Activated T-cell treated with anti-CD3 and anti-CD28 coated beads, Interleukin-2, amount 50 U/mL, for 1 hour (primary cell): ENCODE results near the gene ACSL5.
A peak's percentile ranks its signal among the peaks of the same experiment; 100 is the strongest.
"Not testable (repeated sequence)": the region's sequence is repeated elsewhere in the genome, so short reads cannot be mapped to it uniquely, and the experiment has no call there.

Experiments
- DNase-seq: peaks from one replicate; pipeline ENCODE4 v3.0.0-alpha.2; 2020

The ACSL5 gene

DNA sequence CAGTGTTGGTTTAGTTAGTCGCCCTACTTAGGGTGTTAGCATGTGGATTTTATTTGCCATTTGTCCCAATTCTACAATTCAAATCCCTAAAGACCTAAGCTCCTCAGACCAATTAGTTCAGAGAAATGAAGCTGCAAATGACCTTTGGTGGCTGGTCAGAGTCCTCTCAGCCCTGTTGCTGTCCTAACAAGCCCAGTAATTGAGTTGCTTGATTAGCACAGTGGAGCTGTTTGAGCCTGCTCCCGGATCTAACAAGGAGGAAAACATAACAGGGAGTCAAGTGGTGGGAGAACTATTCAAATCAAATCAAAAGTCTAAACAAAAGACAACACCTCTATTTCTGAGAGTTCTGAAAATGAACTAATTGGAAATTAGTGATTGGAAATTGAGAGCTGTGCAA lies 50.7 kb downstream of the ACSL5 start:
- no peak for DNase-seq

DNA sequence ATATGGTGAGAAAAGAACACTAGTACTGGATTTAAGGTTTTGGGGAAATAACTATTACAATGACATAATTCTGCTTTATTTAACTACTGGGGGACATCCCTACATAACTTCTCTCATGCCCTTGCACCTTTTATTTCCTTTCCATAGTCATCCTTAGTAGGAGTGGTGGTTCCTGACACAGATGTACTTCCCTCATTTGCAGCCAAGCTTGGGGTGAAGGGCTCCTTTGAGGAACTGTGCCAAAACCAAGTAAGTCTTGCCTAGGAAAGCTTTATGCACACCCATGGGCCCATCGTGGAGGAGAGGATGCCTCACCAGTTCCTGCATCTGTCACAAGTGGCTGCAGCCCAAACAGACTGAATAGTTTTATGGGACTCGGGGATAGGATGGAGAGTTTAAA lies 52.2 kb downstream of the ACSL5 start:
- no peak for DNase-seq

DNA sequence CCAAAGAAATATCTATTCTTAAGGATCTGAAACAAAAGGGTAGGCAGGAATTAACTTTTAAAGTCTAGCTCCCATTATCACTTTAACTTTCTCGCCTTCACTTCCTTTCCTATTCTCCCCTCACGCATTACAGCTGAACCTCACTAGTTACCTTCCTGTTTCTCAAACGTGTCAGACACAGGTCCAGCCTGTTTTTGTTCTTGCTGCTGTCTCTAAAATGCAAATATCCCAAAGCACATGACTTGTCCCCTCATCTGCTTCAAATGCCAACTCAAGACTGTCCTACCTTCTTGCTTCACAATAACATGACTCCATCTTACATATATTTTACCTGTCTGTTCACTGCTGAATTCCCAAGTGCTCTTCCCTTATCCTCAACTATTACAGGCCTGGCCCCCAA lies 55.2 kb downstream of the ACSL5 start:
- no peak for DNase-seq

DNA sequence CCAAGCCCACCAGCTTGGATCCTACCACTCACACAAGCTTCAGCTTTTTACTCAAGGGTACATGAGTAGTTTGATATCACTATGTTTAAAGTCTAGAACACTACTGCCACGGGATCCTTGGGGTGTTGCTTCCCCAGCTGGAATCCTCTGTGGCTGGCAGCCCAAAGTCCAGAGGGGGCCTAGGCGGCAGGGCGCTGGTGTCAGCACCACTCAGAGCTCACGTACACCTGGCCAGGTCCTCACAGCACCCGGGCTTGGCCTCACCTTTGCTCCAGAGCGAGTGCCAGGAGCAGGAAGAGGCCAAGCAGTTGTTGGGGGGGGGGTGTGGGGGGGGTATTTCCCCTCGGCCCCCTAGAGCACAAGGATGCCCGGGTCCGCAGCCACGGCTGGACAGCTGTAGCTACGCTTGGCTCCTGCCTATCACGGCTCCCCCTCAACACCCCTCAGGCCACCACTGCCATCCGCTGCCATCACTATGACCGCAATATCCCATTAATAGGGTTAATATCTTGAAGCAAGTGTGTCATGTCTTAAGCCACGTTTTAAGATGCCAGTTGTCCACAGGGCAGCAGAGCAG lies 55.8 kb downstream of the ACSL5 start:
- DNase-seq: no peak

DNA sequence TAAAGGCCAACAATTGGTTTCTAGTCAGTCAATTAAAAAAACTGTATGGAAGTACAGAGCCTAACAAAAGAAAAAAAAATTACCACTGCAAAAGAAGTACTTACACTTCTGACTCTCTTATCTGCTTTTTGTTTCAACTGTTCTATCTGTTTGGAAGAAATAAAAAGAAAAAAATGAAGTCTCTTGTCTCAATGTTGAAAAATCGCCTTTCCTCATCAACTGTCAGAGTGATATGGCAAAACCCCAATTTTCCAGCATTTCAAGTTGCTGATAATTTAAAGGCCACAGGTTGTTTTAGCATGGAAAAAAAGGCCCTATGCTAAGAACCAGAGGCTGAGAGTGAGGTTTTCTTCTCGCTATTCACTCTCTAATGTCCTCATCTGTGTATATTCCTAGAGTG lies 59.2 kb downstream of the ACSL5 start:
- no peak for DNase-seq

DNA sequence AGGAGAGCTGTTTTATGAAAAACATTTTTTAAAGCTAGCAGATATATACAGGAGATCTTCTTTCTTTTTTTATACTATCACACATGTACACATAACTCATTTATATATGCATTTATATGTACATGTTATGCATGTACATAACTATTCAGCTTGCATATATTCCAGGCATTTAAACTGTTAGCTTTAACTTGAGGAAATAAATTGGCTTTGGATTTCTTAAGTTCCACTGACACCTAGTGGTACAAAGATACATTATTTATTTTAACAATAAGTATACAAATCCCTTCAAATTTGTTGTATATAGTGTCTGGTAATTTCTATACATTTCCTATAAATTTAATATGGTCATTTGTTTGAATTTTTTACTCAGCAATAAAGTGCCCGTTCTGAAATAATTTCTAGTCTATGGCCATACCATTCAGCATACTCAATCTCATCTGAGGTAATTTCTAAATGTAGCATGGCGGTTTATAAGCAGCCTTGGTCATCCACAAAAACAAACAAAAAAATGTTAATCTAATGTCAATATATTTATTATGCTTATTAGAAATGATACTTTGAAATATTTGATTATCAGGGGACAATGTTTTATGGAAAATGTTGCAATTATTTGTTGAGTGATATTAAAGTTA lies 61.2 kb downstream of the ACSL5 start:
- DNase-seq: no peak

DNA sequence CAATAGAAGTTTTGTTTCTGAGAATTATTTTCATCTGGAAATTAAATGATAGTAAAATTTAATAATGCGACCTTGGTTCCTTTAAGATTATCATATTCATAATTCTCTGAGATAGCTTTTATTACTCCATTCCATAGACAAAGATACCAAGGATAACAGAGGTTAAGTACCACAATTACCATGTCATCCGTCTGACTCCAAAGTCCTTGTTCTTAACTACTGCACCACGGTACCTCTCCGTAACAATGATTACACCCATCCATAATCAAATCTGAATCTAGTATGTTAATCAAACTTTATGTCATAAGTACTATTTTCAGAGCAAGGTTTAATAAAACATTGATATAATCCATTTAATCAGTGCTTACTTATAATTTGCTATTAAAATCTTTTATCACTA lies 64.4 kb downstream of the ACSL5 start:
- DNase-seq: no peak

DNA sequence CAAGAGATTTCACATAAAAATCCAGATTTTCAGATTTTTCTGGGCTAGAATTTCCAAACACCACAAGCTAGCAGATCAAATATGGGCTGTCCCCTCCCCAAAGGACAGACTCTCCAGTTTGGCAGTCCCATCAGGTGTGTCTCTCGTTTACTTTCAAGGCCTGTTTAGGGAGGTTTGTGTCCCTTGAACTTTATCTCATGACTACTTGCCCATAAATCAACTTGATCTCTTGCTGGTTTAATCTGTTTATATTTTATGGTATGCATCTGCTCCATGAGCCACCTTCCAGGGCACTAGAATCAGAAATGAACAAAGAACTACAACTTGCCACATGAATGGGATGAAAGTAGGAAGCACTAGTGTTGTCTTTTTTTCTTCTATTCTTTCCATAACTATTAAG lies 67.6 kb downstream of the ACSL5 start:
- no peak for DNase-seq

DNA sequence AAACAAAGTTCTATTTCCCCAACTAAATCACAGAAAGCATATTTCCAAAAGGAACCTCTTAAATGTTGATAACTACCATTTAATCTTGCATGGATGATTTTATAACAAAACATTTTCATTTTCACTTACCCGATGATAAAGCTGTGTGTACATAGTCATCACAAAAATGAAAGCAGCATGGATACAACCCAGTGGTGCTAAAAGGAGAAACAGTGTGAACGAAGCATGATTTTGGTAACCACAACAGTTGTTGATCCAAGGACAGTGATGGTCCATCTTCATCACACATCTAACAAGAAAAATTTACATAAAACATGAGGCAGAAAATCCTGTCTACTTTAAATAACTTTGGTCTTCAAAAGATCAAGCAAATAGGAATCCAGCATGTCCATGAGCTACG lies 68.1 kb downstream of the ACSL5 start:
- DNase-seq: no peak

DNA sequence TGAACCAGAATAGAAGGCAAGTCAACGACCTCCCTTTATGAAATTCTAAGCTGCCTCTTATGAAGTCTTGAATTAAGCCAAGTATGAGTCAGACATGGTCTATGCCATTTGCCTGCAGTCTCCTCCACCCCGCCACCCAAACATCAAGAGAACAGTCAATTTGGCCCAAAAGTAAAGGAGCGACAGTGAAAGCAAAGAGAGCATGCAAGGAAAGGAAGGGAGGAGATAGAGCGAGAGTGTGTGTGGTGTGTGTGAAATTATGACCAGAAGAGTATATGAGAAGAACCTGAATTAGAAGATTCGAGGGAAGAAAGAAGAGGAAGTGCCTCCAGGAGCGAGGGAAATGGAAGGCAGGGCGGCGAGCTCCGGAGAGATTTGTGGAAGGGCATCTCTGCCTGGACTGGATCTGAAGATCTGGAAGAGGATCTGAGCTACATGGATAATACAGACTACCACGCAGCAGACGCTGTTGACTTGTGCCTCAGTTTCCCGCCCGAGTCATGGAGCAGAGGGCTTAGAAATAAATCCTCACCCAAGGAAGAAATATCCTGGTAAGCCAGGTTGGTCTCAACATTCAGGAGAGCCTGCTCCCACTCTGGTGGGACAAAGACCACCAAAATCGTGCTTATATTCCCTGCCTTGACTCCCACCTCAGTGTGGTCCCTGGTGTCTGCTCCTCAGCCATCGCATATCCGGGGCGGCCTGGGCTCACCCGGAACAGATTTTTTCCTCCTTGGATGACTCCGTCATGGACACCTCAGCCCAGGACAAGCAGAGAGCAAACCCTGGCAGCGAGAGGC lies 72.3 kb downstream of the ACSL5 start:
- DNase-seq: no peak

DNA sequence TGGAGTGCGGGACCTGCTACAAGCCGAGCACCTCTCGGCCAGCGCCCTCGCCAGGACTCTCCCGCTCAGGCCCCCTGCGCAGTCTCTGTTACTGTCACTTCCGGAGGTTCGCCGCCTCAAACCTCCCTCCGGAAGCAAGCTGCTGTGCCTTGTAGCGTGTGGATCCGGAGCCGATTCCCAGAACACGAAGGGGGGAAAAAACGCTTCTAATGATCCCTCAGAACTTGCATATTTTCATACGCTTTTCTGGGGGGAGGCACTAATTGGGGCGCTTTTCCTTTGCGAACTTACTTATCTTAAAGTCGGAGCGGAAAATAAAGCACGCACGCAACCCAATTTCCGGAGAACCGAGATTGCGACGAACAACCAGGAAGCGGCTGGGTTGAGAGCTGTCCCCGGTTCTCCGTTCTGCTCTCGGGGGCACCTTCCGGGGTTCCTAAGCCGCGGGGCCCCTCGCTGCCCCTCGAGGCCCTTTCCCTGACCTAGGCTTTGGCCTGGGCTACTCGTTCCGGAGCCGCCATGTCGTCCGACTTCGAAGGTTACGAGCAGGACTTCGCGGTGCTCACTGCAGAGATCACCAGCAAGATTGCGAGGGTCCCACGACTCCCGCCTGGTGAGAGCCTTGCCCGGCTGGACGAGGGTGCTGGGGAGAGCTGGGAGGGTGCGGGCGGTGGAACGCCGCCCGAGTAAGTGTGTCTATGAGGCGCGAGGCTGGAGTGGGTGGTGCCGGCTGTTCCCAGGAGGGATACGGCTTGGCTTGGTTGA lies 73.1 kb downstream of the ACSL5 start, which contains the start of the genes VTI1A and ZDHHC6:
Gene VTI1A (plus strand): TSS at position 361 of the 765 bp plus-strand sequence. CDS start 159 bp downstream, at position 520.
Gene ZDHHC6 (minus strand): TSS at position 60 of the 765 bp plus-strand sequence. CDS start 1,478 bp downstream, outside the sequence.
- DNase-seq: peak; percentile 86

DNA sequence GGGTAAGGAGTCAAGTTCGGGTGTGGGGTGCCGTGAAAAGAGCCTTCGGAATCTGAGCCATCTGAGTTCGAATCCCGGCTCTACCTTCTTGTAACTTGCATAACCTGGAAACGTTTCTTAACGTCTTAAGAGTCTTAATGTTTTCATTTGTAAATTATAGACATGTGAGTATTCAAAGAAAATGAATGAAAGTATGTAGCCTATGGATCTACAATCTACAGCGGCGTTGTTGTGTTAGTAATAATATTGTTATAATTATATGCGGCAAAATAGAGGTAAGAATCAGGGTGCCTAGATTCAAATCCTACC lies 73.7 kb downstream of the ACSL5 start:
- no peak for DNase-seq

DNA sequence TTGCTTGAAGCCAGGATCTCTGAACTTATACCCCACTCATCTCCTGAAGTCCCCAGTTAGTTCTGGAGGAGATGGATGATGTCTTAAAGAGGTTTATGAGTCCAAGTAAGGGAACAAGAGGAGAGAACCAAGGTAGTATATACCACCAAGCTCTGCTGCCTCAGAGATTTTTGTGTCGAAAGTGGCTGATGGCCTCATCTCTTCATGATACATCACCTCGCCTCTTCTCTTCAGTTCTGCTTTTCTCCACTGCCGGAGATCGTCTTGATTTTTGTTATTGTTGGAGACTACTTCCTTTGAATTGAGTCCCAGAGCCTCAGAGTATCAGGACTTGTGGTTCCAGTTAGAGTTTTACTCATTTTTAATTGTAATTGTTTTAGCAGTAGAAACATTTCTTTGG lies 75.0 kb downstream of the ACSL5 start:
- DNase-seq: no peak

DNA sequence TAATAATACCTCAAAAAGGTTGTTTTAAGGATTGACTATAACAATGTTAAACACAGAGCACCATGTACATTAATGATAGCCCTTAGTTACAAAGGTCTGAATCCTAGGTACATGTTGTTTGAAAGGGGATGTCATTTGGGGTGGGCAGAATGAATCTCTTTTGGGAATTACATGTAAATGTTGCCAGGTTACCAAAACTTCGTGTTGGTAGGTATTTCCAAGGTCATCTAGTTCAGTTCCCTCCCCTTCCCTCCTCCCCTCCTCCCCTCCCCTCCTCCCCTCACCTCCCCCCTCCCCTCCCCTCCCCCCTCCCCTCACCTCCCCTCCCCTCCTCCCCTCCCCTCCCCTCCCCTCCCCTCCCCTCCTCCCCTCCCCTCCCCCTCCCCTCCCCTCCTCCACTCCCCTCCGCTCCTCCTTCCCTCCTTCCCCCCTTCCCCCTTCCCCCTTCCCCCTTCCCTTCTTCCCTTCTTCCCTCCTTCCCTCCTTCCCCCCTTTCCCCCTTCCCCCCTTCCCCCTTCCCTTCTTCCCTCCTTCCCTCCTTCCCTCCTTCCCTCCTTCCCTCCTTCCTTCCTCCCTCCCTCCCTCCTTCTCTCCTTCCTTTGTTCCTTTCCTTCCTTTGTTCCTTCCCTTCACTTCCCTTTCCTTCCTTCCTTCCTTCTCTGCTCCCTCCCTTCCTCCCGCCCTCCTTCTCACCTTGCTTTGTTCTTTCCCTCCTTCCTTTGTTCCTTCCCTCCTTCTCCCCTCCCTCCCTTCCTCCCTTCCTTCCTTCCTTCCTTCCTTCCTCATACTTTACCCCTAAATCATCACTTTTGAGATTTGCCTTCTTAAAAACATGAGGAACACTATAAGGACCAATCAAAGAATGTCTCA lies 81.2 kb downstream of the ACSL5 start:
- DNase-seq: no peak

DNA sequence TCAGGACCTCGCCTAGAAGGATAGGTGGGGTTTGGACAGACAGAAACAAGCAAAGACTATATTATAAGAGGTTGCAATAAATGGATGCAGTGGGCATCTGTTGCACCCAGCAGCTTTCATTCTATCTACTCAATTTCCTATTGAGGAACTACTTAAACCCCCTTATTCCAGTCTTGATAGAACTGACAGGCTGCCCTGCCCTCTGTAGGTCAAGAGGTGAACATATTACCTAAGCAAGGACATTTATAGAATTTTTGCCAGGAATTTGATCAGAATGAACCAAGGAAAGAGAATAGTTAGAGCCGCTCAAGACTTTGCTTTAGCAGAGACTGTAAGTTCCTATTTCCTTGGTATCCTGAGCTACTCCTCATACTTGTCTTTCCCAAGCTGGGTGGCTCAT lies 82.6 kb downstream of the ACSL5 start:
- no peak for DNase-seq

DNA sequence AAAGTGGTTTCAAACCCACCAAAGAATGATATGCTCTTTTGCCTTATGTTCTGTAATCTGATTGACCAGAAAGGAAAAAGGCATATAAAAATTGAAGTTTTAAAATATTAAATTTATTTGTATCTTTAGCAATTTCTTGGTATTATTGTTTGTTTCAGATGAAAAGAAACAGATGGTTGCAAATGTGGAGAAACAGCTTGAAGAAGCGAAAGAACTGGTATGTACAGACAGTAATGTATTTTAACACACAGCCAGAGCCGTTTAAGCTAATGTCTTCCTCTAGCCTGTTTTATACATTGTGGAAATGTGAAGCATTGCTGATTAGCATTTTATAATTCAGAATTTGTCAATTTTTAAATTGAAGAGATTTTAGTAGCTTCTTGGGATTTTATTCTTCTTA lies 86.5 kb downstream of the ACSL5 start:
- no peak for DNase-seq

DNA sequence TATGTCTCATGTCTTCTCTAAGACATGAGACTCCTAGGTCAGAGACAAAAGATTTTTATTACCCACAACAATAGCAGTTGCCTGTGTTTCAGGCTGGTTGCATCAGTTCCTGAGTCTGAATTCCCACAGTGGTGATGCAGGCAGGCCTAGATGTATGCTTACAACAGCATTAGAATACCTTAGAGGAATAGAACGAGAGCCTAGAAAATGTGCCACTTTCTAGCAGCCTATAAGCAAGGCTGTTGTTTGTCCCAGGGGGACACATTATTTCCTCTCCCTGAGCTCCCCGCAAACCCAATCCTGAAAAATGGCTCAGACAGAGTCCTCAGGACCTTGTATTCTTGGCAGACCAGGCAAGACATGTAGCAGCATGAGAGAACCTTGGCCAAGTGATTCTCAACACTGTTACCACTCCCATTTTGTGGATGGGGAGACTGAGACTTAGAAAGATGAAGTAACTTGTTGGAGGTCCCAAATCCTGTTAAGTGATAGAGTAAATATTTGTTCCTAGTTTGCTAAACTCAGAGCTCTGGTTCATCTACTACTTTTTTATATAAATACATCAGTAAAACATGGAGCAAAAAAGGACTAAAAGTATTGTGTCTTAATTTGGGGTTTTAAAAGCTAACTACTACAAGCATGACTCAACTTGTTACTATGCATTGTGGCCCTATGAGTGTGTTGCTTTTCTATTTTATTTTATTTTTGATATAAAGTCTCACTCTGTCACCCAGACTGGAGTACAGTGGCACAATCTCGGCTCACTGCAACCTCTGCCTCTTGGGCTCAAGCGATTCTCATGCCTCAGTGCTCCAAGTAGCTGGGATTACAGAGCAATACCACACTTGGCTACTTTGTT lies 87.3 kb downstream of the ACSL5 start:
- no peak for DNase-seq

DNA sequence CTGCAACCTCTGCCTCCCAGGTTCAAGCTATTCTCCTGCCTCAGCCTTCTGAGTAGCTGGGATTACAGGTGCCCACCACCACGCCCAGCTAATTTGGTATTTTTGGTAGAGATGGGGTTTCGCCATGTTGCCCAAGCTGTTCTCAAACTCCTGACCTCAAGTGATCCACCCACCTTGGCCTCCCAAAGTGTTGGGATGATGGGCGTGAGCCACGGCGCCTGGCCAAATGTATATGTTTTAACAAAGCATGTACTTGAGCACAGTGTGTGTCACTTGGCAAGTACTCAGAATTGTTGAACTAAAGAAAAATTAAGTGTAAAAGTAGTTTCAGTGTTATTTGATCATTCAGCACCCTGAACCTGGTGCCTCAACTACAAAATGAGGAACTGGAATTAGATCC lies 90.2 kb downstream of the ACSL5 start:
- not testable (repeated sequence) for DNase-seq

DNA sequence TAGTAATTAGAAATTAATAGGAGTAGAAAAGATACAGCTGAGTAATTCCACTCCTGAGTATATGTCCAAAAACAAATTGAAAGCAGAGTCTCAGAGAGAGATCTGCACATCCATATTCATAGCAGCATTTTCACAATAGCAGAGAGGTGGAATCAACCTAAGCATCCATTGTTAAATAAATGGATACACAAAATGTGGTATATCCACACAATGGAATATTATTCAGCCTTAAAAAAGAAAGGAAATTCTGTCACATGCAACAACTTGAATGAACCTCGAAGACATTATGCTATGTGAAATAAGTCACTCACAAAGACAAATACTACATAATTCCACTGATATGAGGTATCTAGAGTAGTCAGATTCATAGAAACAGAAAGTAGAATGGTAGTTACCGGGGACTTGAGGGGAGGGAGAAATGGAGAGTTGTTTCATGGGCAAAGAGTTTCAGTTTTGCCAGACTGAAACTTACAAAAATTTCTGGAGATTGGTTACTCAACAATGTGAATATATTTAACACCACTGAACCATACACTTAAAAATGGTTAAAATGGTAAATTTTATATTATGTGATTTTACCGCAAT lies 91.5 kb downstream of the ACSL5 start:
- no peak for DNase-seq

DNA sequence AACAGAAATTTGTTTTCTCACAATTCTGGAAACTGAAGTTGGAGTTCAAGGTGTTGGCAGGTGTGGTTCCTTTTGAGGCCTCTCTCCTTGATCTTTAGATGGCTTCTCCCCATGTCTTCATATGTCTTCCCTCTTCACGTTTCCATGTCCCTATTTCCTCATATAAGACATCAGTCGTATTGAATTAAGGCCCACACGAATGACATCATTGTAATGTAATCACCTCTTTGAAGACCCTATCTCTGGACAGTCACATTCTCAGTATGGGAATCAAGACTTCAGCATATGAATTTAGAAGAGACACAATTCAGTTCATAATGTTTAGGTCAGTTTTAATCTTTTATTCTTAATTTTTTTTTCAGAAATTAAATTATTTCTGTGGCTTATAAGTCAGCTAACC lies 92.9 kb downstream of the ACSL5 start:
- DNase-seq: no peak

DNA sequence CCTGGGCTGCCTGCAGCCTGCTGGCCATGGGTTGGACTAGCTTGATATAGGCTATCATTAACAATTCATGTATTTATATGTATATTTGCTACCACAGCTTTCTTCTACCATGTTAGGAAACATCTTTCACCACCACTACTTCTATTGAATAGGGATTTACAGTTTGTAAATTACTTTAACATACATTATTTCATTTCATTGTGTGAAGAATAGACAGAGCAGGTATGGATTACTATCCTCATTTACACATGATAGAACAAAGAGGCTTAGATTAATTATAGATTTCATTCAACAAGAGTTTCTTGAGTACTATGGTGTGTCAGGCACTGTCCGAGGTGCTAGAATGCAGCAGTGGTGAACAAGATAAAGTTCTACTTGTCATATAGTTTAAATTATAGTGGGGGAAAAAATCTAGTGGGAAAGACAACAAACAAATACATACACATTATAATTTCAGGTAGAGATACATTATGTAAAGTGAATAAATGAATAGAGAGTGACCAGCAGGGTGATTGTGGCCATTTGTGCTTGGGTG lies 93.7 kb downstream of the ACSL5 start:
- DNase-seq: no peak
